ENCODE data around the gene PPP1R1B.

DNA sequence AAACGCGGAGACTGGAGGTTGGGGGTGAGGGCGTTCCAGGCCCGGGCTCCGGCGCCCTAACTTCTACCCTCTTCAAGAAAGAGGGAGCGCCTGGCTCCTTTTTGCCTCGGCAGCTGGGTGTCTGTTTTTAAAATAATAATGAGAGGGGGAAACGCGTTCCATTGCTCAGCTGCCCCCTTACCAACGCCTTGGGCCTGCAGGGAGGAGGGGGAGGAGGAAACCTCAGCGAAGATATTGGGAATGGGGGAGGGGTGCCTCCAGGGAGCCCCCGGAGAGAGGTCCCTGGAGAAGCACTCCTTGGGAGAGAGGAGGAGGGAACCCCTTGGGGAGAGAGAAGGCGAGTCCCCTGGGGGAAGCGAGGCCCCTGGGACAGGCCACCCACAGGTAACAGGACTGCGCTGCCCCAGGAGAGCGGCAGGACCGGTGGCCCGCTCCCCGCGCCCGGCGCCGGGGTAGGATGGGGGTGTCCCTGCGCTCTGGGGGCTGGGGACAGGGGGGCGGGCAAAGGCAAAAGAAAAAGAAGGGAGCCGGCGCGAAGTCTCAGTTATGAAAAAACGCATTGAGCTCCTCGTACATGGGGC is 21.8 kb upstream of the PPP1R1B start:
- TF ChIP-seq CTCF (IDR thresholded peaks at IDR 0.05): no peak
- TF ChIP-seq POLR2A (IDR thresholded peaks at IDR 0.05): no peak
- no peak for TF ChIP-seq POLR2AphosphoS5 (IDR thresholded peaks at IDR 0.05)
- TF ChIP-seq EP300 (IDR thresholded peaks at IDR 0.05): no peak

All from gastroesophageal sphincter (tissue), 3 donors.